Measurements from ENCODE around the gene TNFAIP8L2.
A peak's percentile ranks its signal among the peaks of the same experiment; 100 is the strongest.

The TNFAIP8L2 gene

GRCh38 chr1:151159373-151159772 is 2.9 kb downstream of the TNFAIP8L2 start:
- no peaks in the 10 kb centered on the region for H3K4me1 ChIP-seq
- peak overlapping the region; percentile 15 for H3K4me3 ChIP-seq (ENCODE audit: low read depth, low read length)
- no peak overlapping the region for H2AFZ ChIP-seq
- H3K27me3 ChIP-seq (ENCODE audit: control insufficient read depth, insufficient read depth, low read length), result no peaks in the 10 kb centered on the region
- peak overlapping the region; percentile 50 for H3K4me2 ChIP-seq (ENCODE audit: low read length)
- H3K36me3 ChIP-seq (ENCODE audit: control insufficient read depth, insufficient read depth, low read length), result no peaks in the 10 kb centered on the region
- H3K79me2 ChIP-seq, result no peaks in the 10 kb centered on the region
- no peak for TF ChIP-seq CTCF (IDR thresholded peaks at IDR 0.05)
- no peaks in the 10 kb centered on the region for H3K9me3 ChIP-seq (ENCODE audit: control insufficient read depth, low read length)
- H3K9ac ChIP-seq, result no peak overlapping the region
- peak overlapping the region; percentile 36 for H3K27ac ChIP-seq

- Histone ChIP-seq H3K27me3 (ENCODE audit: control insufficient read depth, insufficient read depth, low read length) (no peaks in the 10 kb centered on the region), H3K79me2 (peaks cover 3% of the 10 kb centered on the region), H3K9ac (no peak overlapping the region), H3K4me1 (no peaks in the 10 kb centered on the region), H3K9me3 (ENCODE audit: control insufficient read depth, low read length) (no peaks in the 10 kb centered on the region), H3K27ac (peak overlapping the region; percentile 91), H3K4me3 (ENCODE audit: low read depth, low read length) (peak overlapping the region; percentile 86), H2AFZ (peak overlapping the region; percentile 82), H3K36me3 (ENCODE audit: control insufficient read depth, insufficient read depth, low read length) (no peaks in the 10 kb centered on the region), H3K4me2 (ENCODE audit: low read length) (peak overlapping the region; percentile 92)
- no peak for TF ChIP-seq CTCF (IDR thresholded peaks at IDR 0.05)
Measured at GRCh38 chr1:151164732-151165280, 8.4 kb downstream of the TNFAIP8L2 start.

- Histone ChIP-seq H3K4me1 (no peaks in the 10 kb centered on the region), H3K79me2 (peaks cover 3% of the 10 kb centered on the region), H2AFZ (peak overlapping the region; percentile 82), H3K9ac (peak overlapping the region; percentile 9), H3K4me2 (ENCODE audit: low read length) (peak overlapping the region; percentile 92), H3K4me3 (ENCODE audit: low read depth, low read length) (peak overlapping the region; percentile 86), H3K27me3 (ENCODE audit: control insufficient read depth, insufficient read depth, low read length) (no peaks in the 10 kb centered on the region), H3K36me3 (ENCODE audit: control insufficient read depth, insufficient read depth, low read length) (no peaks in the 10 kb centered on the region), H3K9me3 (ENCODE audit: control insufficient read depth, low read length) (no peaks in the 10 kb centered on the region), H3K27ac (peak overlapping the region; percentile 91)
- no peak for TF ChIP-seq CTCF (IDR thresholded peaks at IDR 0.05)
Measured at GRCh38 chr1:151165281-151165737, 8.9 kb downstream of the TNFAIP8L2 start.

- Histone ChIP-seq H3K79me2 (peaks cover 3% of the 10 kb centered on the region), H3K4me2 (ENCODE audit: low read length) (peak within 1 kb of the TSS; percentile 92), H3K4me1 (no peaks in the 10 kb centered on the region), H3K36me3 (ENCODE audit: control insufficient read depth, insufficient read depth, low read length) (no peaks in the 10 kb centered on the region), H3K4me3 (ENCODE audit: low read depth, low read length) (peak within 1 kb of the TSS; percentile 86), H3K9ac (peak within 1 kb of the TSS; percentile 29), H3K27me3 (ENCODE audit: control insufficient read depth, insufficient read depth, low read length) (no peaks in the 10 kb centered on the region), H3K9me3 (ENCODE audit: control insufficient read depth, low read length) (no peaks in the 10 kb centered on the region), H3K27ac (peak within 1 kb of the TSS; percentile 91), H2AFZ (peak within 1 kb of the TSS; percentile 90)
- peak; percentile 7 for TF ChIP-seq CTCF (IDR thresholded peaks at IDR 0.05)
Measured at GRCh38 chr1:151165738-151166504, 9.5 kb downstream of the TNFAIP8L2 start, which contains the start of the genes LYSMD1 and SCNM1. Gene LYSMD1 (minus strand): TSS chr1:151165902. CDS start chr1:151165258, 644 bp downstream. Gene SCNM1 (plus strand): TSS chr1:151166144. CDS start chr1:151166153, 9 bp downstream.

All from parathyroid adenoma (tissue), 2 donors.